ENCODE measurements around the gene CTNNA3. TPM values are rescaled to one million over a fixed set of nuclear protein-coding genes. Genes with fewer than 3 reads are reported as not detected.

The CTNNA3 gene
- total and polyA plus RNA-seq, 2 of the 4 experiments (the other 2 are of a cell fraction), result 0.19 to 0.90 TPM

DNA sequence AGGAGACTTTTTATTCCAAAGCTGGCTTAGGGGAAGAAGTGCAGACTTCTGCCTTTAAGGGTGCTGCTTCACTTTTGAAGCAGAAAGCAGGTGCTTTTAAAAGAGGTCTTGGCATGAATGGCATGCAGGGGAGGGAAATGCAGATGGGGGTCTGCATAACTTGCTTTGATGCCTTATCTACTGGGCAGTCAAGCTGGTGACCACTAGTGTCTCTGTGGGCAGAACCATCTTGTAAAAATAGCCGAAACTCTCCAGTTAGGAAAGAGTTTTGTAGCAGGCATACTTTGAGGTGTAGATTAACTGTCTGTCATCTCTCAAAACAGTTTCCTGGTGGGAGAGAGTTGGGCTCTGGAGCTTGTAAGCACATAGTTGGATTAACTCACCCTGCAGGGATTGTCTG lies 9.9 kb upstream of the CTNNA3 start:
- Histone ChIP-seq H3K18ac (ENCODE audit: low read depth, low read length) (no peak overlapping the region), H4K20me1 (ENCODE audit: insufficient read depth, low read length) (no peaks in the 10 kb centered on the region), H3K9ac (ENCODE audit: low read depth, low read length) (no peak overlapping the region), H2BK5ac (ENCODE audit: low read depth, low read length, poor library complexity, severe bottlenecking) (no peak overlapping the region), H3K9me1 (ENCODE audit: insufficient read depth, low read length) (no peaks in the 10 kb centered on the region), H3K4me1 (ENCODE audit: control insufficient read depth, insufficient read depth, low read length) (no peaks in the 10 kb centered on the region), H3K56ac (ENCODE audit: extremely low read depth, insufficient read depth, low read length) (no peak overlapping the region), H2AK5ac (ENCODE audit: low read depth, low read length) (no peak overlapping the region), H2AK9ac (replicated peaks; ENCODE audit: low read depth, low read length, poor library complexity) (no peak overlapping the region), H4K91ac (ENCODE audit: insufficient read depth, low read depth, low read length) (no peak overlapping the region), H3K4me3 (ENCODE audit: insufficient read depth, low read depth, low read length) (no peak overlapping the region), H2BK120ac (ENCODE audit: low read depth, low read length) (no peak overlapping the region), H3K4me2 (ENCODE audit: low read depth, low read length) (no peak overlapping the region), H3K9me3 (ENCODE audit: control insufficient read depth, insufficient read depth, low read length) (no peaks in the 10 kb centered on the region), H3K4ac (ENCODE audit: low read depth, low read length) (no peak overlapping the region), H4K5ac (ENCODE audit: low read depth, low read length) (no peak overlapping the region), H3K36me3 (ENCODE audit: control insufficient read depth, insufficient read depth, low read length) (no peaks in the 10 kb centered on the region), H3K27ac (ENCODE audit: insufficient read depth, low read length) (no peak overlapping the region), H3K14ac (replicated peaks; ENCODE audit: low read depth, low read length) (no peak overlapping the region), H3K79me1 (ENCODE audit: low read depth in 1 of 2, low read length in 2 of 2) (no peaks in the 10 kb centered on the region), H4K8ac (ENCODE audit: low read depth in 2 of 2, low read length in 2 of 2) (no peak overlapping the region), H3K27me3 (ENCODE audit: control insufficient read depth, insufficient read depth, low read length) (no peaks in the 10 kb centered on the region), H2BK20ac (ENCODE audit: low read depth, low read length) (no peak overlapping the region), H2BK15ac (ENCODE audit: low read depth, low read length) (no peak overlapping the region), H2AFZ (replicated peaks; ENCODE audit: low read length, poor library complexity) (no peak overlapping the region), H3K23ac (ENCODE audit: low read depth, low read length) (no peak overlapping the region)
- intact Hi-C loops (cut with micrococcal nuclease) (no loop called here), dilution Hi-C loops (cut with HindIII; ENCODE audit: low sequenced_read_pairs, unreplicated experiment) (no loop called here), in situ Hi-C loops (cut with MboI; ENCODE audit: low sequenced_read_pairs) (no loop called here)
- ChIA-PET POLR2A (ENCODE audit: unreplicated experiment) (no interaction called here), CTCF (interaction anchor here (2.8 kb wide), 1 partner anchor 8 kb away, joined by 11 read pairs; no protein-coding TSS in a partner anchor)
- TF ChIP-seq USF2 (IDR thresholded peaks at IDR 0.05; ENCODE audit: low read depth, low read length), result no peak
- no peak for TF ChIP-seq SMC3 (IDR thresholded peaks at IDR 0.05; ENCODE audit: low read depth, low read length)
- no peak for TF ChIP-seq POLR2A (IDR thresholded peaks at IDR 0.05; ENCODE audit: low read depth, low read length)
- TF ChIP-seq MXI1 (IDR thresholded peaks at IDR 0.05; ENCODE audit: borderline replicate concordance, low read depth, low read length), result no peak
- TF ChIP-seq CHD1 (IDR thresholded peaks at IDR 0.05; ENCODE audit: low read depth, low read length), result no peak
- no peak for TF ChIP-seq CEBPB (IDR thresholded peaks at IDR 0.05; ENCODE audit: low read depth, low read length)
- TF ChIP-seq, protein P1, sequence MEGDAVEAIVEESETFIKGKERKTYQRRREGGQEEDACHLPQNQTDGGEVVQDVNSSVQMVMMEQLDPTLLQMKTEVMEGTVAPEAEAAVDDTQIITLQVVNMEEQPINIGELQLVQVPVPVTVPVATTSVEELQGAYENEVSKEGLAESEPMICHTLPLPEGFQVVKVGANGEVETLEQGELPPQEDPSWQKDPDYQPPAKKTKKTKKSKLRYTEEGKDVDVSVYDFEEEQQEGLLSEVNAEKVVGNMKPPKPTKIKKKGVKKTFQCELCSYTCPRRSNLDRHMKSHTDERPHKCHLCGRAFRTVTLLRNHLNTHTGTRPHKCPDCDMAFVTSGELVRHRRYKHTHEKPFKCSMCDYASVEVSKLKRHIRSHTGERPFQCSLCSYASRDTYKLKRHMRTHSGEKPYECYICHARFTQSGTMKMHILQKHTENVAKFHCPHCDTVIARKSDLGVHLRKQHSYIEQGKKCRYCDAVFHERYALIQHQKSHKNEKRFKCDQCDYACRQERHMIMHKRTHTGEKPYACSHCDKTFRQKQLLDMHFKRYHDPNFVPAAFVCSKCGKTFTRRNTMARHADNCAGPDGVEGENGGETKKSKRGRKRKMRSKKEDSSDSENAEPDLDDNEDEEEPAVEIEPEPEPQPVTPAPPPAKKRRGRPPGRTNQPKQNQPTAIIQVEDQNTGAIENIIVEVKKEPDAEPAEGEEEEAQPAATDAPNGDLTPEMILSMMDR (conservative IDR thresholded peaks at IDR 0.05; ENCODE audit: low read depth, low read length), result no peak
- no peak for TF ChIP-seq FOS (IDR thresholded peaks at IDR 0.05; ENCODE audit: low read depth, low read length)
- no peak for TF ChIP-seq NFE2L2 (IDR thresholded peaks at IDR 0.05; ENCODE audit: low read depth, low read length)
- TF ChIP-seq RCOR1 (IDR thresholded peaks at IDR 0.05; ENCODE audit: insufficient replicate concordance, low read length), result no peak
- BruUV-seq (replicated peaks), result no TSS peak
- DNase-seq (no peak), ATAC-seq (ENCODE audit: low read depth) (no peak)
- WGBS, 2 experiments (ENCODE audit: extremely low coverage in 2 of 2, insufficient read length in 1 of 2), result no CpG with 5 or more reads among the region's 1 CpG
